Stimulated activated CD4-positive, alpha-beta T cell treated with anti-CD3 and anti-CD28 coated beads, Interleukin-4, amount 100 ng/mL, for 24 hours (primary cell): ENCODE results near the gene CRYGB.
"Not testable (repeated sequence)": the region's sequence is repeated elsewhere in the genome, so short reads cannot be mapped to it uniquely, and the experiment has no call there.

Experiments
- DNase-seq: peaks from one replicate; pipeline ENCODE4 v3.0.0-alpha.2; 2020

Gene CRYGB

DNA sequence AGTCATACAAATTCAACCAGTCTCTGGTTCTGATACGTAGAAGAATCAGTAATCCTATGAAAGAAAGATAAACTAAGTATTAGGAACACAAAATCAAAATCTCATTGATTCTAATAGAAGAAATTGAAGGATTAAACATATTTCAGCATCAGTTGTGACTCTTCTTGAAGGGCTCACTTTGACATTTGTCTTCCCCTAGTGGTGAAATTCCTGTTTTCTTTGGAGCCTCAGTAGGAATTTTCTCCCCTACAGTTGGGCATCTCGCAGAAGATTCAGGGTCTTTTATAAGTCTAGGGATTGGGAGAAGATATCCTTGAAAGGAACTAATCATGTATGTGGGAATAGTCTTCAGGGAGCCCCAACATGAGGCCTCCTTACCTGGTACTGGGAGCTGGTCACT is 2.8 kb upstream of the CRYGB start:
- no peak for DNase-seq

DNA sequence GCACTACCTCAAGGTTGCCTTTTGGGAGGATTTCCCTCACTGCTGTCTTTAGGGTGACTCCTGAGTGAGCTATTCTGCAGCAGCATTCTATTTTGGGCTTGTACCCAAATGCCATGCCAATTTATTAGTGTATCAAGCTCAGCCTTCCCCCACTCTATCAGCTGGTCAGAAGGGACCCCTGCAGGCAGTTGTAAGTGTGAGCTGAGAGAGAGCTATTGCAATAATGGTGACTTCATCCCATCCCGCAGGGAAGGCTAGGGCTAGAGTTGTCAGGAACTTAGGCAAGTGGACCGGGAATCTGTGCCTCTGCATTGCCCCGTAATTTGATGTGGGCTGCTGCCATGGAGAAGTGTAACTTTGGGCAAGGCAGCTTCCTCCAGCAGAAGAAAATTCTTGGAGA is 1.8 kb upstream of the CRYGB start:
- no peak for DNase-seq

DNA sequence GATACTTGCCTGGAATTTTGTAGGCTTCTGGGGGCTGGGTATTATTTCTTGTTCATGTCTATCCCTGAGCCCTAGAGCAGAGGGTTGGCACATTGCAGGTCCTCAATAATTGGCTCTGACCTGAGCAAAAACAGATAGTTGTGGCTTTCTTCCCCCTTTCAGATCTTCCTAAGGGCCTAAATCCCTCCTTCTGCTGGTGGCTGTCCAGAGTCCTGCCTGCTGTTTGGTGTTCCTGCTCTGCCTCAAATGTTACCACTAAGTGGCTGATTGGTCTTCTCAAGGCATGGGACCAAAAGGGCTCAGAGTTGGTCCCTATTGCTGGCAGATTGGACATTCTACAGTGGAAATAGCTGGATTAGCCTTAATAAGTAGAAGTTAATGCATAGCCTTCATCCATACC is 1.1 kb upstream of the CRYGB start:
- no peak for DNase-seq

DNA sequence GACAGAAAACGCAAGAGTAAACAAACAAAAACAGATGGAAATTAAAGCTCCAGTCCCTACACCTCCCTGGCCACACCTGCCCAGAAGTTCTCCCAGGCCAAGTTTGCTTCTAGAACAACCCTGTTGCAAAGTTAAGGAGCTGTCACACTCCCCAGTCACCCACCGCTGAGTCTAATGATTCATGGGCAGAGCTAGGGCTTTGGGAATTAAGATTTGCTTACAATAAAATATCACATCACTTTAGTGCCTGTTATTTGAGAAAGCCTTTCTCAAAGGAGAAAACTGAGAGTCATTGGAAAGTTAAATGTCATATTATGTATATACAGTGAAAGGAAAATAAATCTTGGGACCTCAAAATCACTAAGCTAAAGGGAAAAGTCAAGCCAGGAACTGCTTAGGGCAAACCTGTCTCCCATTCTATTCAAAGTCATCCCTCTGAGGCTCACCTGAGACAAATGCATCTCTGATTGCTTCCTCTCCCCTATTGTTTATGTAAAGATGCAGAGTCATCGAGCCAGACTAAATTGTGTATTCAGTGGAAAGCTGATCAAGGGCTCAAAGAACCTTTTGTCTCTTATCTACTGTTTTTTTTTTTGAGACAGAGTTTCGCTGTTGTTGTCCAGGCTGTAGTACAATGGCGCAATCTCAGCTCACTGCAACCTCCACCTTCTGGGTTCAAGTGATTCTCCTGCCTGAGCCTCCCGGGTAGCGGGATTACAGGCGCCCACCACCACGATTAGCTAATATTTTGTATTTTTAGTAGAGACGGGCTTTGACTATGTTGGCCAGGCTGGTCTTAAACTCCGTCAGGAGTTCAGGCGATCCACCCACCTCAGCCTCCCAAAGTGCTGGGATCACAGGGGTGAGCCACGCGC is 2.8 kb downstream of the CRYGB start:
- DNase-seq, result no peak

DNA sequence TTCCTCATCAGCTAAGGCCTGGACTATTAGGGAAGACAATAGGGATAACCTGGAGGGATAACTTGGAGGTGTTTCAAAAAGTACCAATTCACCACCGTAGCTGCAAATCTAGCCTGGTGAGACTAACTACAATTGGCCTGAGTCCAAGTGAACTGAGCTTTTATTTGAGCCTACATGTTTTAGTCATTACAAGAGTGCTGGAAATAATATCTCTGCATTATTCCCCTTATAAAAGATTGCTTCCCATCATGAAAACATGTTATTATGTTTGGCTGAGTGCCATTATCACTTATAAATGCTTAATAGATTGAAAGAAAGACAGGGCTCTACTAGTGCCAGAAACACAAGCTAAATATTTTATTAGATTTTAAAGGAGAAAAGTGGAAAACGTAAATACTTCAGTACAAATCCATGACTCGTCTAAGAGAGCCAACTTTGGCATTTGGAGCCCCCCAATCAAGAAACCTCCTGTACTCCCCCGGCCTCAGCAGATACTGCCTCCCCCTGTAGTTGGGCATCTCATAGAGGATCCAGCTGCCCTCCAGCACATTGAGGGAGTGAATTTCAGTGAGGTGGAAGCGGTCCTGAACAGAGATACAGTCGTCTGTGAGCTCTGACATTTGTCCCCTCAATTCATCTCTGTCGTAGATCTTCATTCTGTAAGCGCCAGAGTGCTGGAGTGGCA is 3.6 kb downstream of the CRYGB start:
- DNase-seq, result no peak

DNA sequence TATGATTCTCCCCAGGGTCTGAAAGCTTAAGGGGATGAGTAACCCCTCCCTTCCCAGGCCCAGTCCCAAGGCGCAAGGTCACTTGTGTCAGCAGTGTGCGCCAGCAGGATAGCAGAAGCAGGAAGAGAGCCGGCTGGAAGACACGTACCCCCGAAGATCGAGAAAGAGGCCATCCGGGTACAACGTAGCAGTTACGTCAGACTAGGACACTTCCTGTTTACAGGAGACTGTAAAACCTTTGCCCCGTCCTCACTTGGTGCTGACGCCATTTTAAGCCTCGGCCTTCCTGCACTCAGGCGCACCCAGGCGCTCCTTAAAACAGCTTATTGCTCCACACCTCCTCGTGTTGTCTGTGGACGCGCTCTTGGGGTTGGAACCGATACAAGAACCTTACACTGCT is 6.5 kb downstream of the CRYGB start:
- no peak for DNase-seq

DNA sequence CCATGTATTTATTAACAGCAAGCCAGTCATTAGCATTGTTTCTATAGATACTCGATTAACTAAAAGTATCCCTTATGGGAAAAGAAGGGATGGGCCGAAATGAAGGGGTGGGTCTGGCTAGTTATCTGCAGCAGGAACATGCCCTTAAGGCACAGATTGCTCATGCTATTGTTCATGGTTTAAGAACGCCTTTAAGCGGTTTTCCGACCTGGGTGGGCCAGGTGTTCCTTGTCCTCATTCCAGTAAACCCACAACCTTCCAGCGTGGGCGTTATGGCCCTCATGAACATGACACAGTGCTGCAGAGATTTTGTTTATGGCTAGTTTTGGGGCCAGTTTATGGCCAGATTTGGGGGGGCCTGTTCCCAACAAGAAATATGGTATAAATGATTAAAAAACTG is 7.6 kb downstream of the CRYGB start:
- not testable (repeated sequence) for DNase-seq

DNA sequence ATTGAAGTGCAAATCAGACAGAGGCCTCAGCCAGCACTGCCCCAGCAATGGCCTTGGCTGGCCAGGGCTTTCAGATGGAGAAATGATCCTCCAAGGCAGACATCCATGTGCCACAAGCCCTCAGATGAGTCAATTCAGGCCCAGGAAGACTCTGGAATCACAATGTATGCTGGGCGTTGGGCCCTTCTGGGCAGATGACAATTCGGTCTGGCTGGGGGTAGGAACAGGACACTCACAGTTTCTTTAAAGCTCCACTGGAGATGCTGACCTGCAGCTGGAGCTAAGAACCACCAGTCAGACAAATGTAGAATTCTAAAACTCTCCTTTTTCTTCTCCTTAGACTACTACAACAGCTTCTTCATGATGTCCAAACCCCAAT is 9.3 kb downstream of the CRYGB start:
- no peak for DNase-seq

DNA sequence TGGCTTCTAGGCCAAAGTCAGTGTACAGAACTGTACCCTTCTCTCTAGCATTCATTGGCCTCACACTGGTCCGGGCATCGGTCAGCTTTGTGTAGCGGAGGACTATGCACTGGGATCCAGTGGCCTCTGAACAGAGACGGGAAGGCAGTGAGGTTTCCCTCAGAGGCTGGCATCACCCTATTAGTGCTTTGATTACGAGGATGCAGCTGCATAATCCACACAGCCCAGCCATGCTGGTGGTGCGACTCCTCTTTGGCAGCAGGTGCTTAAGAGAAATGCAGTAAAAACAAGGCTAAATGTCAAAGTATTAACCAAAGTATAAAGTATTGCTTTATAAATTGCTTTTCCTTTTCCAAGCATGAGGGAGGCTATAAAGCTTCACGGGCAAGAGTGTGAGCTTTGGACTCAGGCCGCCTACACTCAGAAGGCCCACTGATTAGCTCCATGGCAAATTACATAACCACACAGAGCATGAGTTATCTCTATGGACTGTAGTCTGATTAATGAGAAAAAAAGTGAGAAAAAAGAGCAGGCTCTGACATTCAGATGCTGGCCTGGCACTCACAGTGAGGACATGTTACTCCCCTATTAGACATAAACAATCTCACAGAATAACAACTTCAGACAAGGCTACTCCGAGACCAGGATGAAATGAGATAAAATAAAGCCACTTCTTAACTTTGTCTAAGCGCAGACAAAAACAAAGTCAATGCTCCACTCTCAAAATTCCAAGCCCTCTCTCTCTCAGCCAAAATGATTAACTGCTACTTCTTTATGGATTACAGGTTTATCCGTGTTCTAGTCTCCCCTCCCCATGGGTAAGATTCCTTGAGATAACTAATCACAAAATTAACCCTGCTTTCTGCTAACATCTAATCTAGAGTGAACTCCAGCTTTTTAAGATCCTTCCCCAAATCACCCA is 9.9 kb downstream of the CRYGB start:
- no peak for DNase-seq

DNA sequence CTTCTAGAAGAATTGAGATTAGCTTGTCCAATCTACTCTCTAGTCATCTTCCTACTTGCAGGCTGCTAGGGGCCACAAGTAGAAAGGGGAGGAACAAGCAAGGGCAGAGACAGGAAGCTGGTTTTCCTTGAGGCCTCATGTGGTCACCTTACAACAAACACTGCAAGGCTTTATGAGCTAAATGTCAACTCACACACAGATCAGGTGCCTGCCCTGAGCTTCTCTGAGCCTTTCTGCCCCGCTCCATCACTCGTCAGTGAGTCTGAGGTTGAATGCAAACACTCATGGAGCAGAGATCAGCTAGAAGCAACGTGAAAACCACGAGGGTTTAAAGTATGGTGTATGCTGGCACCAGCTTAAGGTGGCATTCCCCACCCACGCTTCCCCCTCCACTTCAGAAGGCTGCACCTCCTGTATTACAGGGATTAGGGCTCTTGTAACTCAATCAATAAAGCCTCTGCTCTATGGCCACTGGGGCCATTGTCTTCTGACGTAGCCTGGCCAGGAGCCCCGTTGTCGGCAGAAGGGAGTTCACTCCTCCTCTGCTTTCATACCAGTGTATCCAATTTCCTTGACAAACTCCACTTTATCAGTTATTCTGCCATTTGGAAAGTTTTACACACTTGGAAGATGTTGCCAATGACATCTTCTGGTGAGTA is 10.9 kb downstream of the CRYGB start:
- no peak for DNase-seq

DNA sequence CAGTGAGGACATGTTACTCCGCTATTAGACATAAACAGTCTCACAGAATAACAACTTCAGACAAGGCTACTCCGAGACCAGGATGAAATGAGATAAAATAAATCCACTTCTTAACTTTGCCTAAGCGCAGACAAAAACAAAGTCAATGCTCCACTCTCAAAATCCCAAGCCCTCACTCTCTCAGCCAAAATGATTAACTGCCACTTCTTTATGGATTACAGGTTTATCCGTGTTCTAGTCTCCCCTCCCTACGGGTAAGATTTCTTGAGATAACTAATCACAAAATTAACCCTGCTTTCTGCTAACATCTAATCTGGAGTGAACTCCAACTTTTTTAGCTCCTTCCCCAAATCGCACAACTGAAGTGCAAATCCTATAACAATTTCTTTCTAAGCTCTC is 15.2 kb downstream of the CRYGB start:
- no peak for DNase-seq

DNA sequence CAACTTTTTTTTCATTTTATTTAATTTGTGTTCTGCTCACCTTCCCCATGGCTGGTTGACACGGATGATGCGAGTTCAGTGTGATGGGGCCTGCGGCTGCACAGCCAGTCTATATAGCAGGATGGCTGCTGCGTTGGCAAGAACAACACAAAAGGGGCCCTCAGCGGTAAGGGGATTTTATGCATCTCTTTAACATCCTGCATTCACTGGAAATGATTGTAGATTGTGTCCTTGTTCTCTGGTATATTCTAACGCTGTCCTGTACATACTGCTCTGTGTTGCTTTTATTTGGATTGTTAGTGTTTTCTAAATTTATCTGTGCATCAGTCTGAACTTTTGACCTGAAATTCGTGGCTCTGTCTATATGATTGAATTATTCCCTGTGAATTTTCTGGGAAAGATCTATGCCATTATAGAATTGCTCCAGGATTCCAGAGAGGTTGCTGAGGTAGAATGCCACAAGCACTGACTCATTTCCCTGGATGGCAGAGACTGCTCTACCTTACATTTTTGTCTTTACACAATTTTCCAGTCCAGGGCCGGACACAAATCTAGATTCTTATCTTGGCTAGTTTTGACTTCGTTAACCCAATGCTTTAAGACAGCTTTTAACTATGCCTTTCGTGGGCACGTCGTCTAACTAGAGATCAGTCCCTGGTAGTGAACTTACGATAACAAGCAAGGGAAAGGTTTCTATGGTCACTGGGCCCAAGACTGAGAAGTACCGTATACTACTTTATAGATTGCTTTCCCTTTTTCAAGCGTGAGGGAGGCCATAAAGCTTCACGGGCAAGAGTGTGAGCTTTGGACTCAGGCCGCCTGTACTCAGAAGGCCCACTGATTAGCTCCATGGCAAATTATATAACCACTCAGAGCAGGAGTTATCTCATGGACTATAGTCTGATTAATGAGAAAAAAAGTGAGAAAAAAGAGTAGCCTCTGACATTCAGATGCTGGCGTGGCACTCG is 15.9 kb downstream of the CRYGB start, which contains the start of gene CRYGC:
TSS of gene CRYGC (minus strand) at position 85 of the 968 bp plus-strand sequence. CDS start at position 49, 36 bp downstream.
- no peak for DNase-seq

DNA sequence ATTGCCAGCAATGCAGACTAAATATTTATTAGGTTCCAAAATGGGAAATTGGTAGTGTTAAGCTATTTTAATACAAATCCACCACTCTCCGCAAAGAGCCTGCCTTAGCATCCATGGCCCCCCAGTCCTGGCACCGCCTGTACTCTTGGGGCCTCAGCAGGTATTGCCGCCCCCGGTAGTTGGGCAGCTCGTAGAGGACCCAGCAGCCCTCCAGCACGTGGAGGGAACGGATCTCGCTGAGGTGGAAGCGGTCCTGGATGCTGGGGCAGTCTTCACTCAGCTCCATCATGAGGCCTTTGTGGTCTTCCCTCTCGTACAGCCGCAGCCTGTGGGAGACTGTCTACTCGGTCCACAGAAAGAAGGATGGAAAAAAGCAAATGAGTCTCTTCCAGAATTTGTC is 17.8 kb downstream of the CRYGB start:
- no peak for DNase-seq

DNA sequence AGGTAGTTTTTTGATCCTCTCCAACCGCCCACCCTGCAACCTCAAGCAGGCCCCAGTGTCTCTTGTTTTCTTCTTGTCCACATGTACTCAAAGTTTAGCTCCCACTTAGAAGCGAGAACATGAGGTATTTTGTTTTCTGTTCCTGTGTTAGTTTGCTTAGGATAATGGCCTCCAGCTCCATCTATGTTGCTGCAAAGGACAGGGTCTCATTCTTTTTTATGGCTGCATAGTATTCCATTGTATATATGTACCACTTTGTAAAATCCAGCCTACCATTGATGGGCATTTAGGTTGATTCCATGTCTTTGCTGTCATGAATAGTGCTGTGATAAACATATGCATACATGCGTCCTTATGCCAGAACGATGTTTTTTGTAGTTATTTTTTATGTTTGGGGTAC is 18.9 kb downstream of the CRYGB start:
- DNase-seq, result no peak

DNA sequence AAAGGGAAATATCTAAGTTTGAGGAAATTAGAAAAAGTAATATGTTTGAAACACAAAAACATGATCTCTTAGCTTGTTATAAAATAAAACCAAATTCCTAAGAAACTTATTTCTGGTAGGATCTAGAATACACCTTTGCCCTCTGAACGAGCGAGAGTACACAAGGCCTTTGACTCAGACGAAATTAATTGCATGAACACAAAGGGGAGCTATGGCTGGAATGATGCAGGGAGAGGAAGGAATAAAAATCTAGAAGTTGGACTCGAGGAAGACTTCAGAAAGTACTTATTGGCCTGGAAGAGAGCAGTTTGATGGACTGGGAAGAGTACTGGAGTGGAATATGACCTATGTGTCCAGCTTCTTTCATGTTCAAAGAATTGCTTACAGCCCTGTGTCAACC is 20.7 kb downstream of the CRYGB start:
- DNase-seq, result no peak

DNA sequence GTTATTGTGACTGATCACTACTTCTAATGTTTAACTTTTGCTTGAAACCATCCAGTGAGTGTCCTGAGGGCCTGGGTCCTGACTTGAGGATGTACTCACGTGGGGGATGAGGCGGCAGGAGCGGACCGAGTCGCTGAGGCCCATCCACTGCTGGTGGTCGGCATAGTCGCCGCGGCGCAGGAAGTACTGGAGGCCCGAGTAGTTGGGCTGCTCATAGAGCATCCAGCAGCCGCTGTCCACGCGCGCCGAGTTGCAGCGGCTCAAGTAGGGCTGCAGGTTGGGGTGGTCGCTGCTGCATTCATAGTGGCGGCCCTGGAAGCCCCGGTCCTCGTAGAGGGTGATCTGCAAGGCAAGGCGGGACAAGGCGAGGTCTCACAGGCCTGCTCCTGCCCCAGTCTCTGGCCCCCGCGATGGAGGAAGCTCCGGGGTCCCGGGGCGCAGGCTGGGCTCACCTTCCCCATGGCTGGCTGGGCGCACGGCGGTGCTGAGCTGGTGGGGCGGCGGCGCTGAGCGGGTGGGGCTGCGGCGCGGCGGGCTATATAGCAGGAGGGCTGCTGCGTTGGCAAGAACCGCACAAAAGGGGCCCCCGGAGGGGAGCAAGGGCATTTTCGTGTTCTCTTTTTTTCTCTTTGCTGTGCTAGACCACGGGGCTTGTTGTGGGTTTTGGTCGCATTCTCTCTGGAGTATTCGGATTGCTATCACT is 21.8 kb downstream of the CRYGB start, which contains the start of gene CRYGD:
TSS of gene CRYGD (minus strand) at position 512 of the 703 bp plus-strand sequence. CDS start at position 461, 51 bp downstream.
- not testable (repeated sequence) for DNase-seq

DNA sequence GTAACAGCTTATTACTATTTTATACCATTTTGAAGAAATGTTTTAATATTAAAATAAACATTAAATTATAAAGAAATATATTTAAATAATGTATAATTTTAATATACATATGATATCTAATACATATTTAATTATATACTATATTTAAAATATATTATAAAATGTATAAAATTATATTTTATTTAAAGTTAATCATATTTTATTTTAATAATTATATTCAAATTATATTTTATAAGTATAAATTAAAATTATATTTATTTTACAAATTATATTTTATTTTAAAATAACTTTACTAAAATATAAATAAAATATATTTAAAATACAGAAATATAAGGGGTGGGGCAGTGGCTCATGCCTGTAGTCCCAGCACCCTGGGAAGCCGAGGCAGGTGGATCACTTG is 23.7 kb downstream of the CRYGB start:
- DNase-seq, result no peak

DNA sequence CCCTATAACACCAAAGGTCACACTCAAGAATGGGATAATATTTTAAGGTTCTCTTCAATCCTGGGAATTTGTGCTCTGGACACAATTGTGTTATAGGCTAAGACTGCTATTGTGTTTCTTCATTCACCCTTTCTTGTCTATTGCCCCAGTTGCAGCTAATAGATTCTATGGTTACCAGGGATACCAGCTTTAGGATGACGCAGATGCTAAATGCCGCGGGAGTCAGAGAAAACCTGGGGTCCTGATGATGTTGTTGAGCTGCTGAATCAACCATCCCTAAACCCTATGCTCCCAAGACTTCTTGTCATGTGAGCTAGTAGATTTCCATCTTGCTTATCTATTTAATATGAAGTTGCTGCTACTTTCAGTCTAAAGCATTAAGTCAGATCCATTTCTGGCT is 27.0 kb downstream of the CRYGB start:
- no peak for DNase-seq

DNA sequence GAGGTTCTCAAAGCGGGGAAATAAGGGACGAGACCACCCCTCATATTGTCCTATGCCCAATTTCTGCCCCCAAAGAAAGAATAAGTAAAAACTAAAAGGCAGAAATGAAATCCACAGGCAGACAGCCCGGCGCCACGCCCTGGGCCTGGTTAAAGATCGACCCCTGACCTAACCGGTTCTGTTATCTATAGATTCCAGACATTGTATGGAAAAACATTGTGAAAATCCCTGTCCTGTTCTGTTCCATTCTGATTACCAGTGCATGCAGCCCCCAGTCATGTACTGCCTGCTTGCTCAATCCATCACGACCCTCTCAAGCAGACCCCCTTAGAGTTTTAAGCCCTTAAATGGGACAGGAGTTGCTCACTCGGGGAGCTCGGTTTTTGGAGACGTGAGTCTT is 28.6 kb downstream of the CRYGB start:
- not testable (repeated sequence) for DNase-seq

DNA sequence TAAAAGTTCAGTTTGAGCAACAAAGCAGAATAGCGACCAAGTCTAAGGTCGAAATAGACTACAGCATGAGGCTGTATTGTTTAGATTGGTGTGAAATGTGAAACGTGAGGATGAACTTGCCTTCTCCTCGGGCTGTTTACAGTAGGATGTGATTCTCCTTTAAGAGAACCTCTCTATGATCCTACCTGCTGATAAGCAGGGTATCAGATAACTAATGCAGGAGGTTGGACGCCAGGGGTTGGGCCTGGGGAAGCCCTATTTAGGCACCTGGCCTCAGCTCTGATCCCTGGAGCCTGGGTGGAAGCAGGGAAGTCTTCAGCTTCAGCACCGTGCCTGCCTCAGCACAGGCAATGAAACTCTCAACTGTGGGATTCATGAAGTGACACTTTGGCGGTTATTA is 33.0 kb downstream of the CRYGB start:
- no peak for DNase-seq

DNA sequence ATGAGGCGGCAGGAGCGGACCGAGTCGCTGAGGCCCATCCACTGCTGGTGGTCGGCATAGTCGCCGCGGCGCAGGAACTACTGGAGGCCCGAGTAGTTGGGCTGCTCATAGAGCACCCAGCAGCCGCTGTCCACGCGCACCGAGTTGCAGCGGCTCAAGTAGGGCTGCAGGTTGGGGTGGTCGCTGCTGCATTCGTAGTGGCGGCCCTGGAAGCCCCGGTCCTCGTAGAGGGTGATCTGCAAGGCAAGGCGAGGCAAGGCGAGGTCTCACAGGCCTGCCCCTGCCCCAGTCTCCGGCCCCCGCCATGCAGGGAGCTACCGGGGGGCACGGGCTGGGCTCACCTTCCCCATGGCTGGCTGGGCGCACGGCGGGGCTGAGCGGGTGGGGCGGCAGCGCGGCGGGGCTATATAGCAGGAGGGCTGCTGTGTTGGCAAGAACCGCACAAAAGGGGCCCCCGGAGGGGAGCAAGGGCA is 33.6 kb downstream of the CRYGB start:
- not testable (repeated sequence) for DNase-seq
